Right lobe of liver (tissue), 6 donors: ENCODE measurements around the gene TBC1D1. TPM values are rescaled to one million over a fixed set of nuclear protein-coding genes. Genes with fewer than 3 reads are reported as not detected.

Experiments
- ATAC-seq, 4 donors: fragments of 200-7000 bp; cut with Tn5 transposase; one replicate each; pipeline ENCODE4 v1.9.1; 2020; ENCODE audit warnings: mild to moderate bottlenecking in 4 of 4, moderate library complexity in 4 of 4
- DNase-seq, 3 donors: peaks; one replicate each; pipeline ENCODE4 v3.0.0-alpha.2; 2020
- H3K27ac ChIP-seq, 3 donors: fragments of 200-600 bp; one replicate each; pipeline ENCODE4 v1.8.0; 2022
- H3K27me3 ChIP-seq, 2 donors: fragments of 200-600 bp; one replicate each; pipeline ENCODE4 v1.8.0; 2022
- H3K36me3 ChIP-seq, 4 donors: fragments of 200-600 bp; sonication (generic) in 1 of 4; one replicate each; pipeline versions ENCODE4 v1.5.1 to v1.8.0; 2017 to 2022; ENCODE audit warnings: control low read depth in 1 of 4
- H3K4me1 ChIP-seq, 4 donors: fragments of 200-600 bp; sonication (generic) in 1 of 4; one replicate each; pipeline versions ENCODE4 v1.5.1 to v1.8.0; 2017 to 2022; ENCODE audit warnings: control low read depth in 1 of 4
- H3K4me3 ChIP-seq, 3 donors: fragments of 200-600 bp; one replicate each; pipeline ENCODE4 v1.8.0; 2022
- H3K9me3 ChIP-seq, 4 donors: fragments of 200-600 bp; sonication (generic) in 1 of 4; one replicate each; pipeline versions ENCODE4 v1.5.1 to v1.8.0; 2017 to 2022; ENCODE audit warnings: control low read depth in 1 of 4
- CTCF ChIP-seq, 4 donors: fragments of 200-600 bp in 3 of 4; fragments of 450-650 bp in 1 of 4; IDR thresholded peaks; one replicate each; pipeline versions ENCODE4 v1.5.1 to v1.8.0; 2016 to 2022; ENCODE audit warnings: antibody characterized with exemption in 4 of 4, mild to moderate bottlenecking in 2 of 4
- POLR2A ChIP-seq: fragments of 450-650 bp; IDR thresholded peaks from one replicate; pipeline ENCODE4 v1.6.1; 2017; ENCODE audit warnings: antibody characterized with exemption, mild to moderate bottlenecking
- WGBS: methylation state at CpG from one replicate; pipeline ENCODE4 v1.1.6; 2018; ENCODE audit warnings: low coverage, low lambda C conversion rate; ENCODE audit not compliant: insufficient coverage; ENCODE audit errors: missing lambda C conversion rate; 5-methylcytosine and 5-hydroxymethylcytosine counted together
- intact Hi-C, 2 donors: fragments of 100-400 bp; cut with DNase I; formaldehyde crosslinking; loops; one replicate each; pipeline versions ENCODE4 v1.11.2 to v1.14.1; 2022
- total RNA-seq, 6 experiments: library from RNA; depleted of rRNA in 2 of 6; stranded (reverse); fragments of >200 nt in 2 of 6; fragmentation: NEBNext Ultra II Directional in 3 of 6; extraction: Animal tissue kit (Norgen Biotek cat#: 25700) in 3 of 6; gene quantifications; one replicate each; pipeline versions ENCODE4 v1.1.0 to v1.2.4, GENCODE V29; 2016 to 2023
- donor health status: DM: no; HTN: yes; CAD: no.
- donor health status: DM: no; HTN: no; CAD: no.
- donor health status: DM: no; HTN: no; CAD: no.
- donor health status: DM: no; HTN: yes; CAD: no.
- donor health status: DM: no; HTN: yes; CAD: no.

TBC1D1 gene
- total RNA-seq, 6 experiments from 2014 or later = 21.2 to 67.5 (median 35.8) TPM

GRCh38 chr4:37928426-37929416 is 37.8 kb downstream of the TBC1D1 start:
- no peaks in the 10 kb centered on the region for H3K9me3 ChIP-seq
- H3K27ac ChIP-seq = peak overlapping the region in 1 of 3 donors; percentile 51
- H3K4me1 ChIP-seq = peaks cover 0 to 10% (median 3%) of the 10 kb centered on the region in 4 donors
- TF ChIP-seq POLR2A (no peak), CTCF (IDR thresholded peaks at IDR 0.05) (no peak)
- DNase-seq (peak in 1 of 3 donors; percentile 70), ATAC-seq (peak; percentile 74 to 95 (median 86))
- intact Hi-C loops = no loop called here
- WGBS = 43% methylated on average over 12 of the region's 12 CpGs
- H3K4me3 ChIP-seq = no peak overlapping the region
- H3K36me3 ChIP-seq = no peaks in the 10 kb centered on the region
- H3K27me3 ChIP-seq = no peaks in the 10 kb centered on the region

- no peak overlapping the region for H3K4me3 ChIP-seq
- no peaks in the 10 kb centered on the region for H3K27me3 ChIP-seq
- ATAC-seq (peak in 3 of 4 donors; percentile 18 to 54 (median 29)), DNase-seq (no peak)
- TF ChIP-seq CTCF (IDR thresholded peaks at IDR 0.05) (no peak), POLR2A (no peak)
- no peaks in the 10 kb centered on the region for H3K9me3 ChIP-seq
- WGBS = 90% methylated on average over 4 of the region's 8 CpGs
- H3K36me3 ChIP-seq = no peaks in the 10 kb centered on the region
- H3K27ac ChIP-seq = no peak overlapping the region
- intact Hi-C loops = no loop called here
- H3K4me1 ChIP-seq = peaks cover 0 to 14% (median 5%) of the 10 kb centered on the region in 4 donors
Observed at GRCh38 chr4:37934096-37934495, 43.2 kb downstream of the TBC1D1 start.

GRCh38 chr4:37934609-37935008 is 43.7 kb downstream of the TBC1D1 start:
- Histone ChIP-seq H3K4me3 (no peak overlapping the region), H3K4me1 (peaks cover 0 to 13% (median 5%) of the 10 kb centered on the region in 4 donors), H3K36me3 (no peaks in the 10 kb centered on the region), H3K9me3 (no peaks in the 10 kb centered on the region), H3K27ac (no peak overlapping the region), H3K27me3 (no peaks in the 10 kb centered on the region)
- intact Hi-C loops = no loop called here
- no peak for TF ChIP-seq POLR2A
- TF ChIP-seq CTCF (IDR thresholded peaks at IDR 0.05) = no peak
- no peak for ATAC-seq
- 81% methylated on average over 3 of the region's 3 CpGs for WGBS
- DNase-seq = no peak

GRCh38 chr4:37935026-37935425 is 44.1 kb downstream of the TBC1D1 start:
- WGBS = 29% methylated on average over 2 of the region's 4 CpGs
- TF ChIP-seq CTCF (IDR thresholded peaks at IDR 0.05) (no peak), POLR2A (no peak)
- H3K4me3 ChIP-seq = no peak overlapping the region
- intact Hi-C loops = no loop called here
- H3K27ac ChIP-seq = no peak overlapping the region
- H3K4me1 ChIP-seq = peaks cover 0 to 13% (median 5%) of the 10 kb centered on the region in 4 donors
- DNase-seq = no peak
- H3K36me3 ChIP-seq = no peaks in the 10 kb centered on the region
- no peak for ATAC-seq
- no peaks in the 10 kb centered on the region for H3K9me3 ChIP-seq
- no peaks in the 10 kb centered on the region for H3K27me3 ChIP-seq
